Measurements from ENCODE around the gene COPS2. TPM values are rescaled to one million over a fixed set of nuclear protein-coding genes. Genes with fewer than 3 reads are reported as not detected.
"Not testable (repeated sequence)": the region's sequence is repeated elsewhere in the genome, so short reads cannot be mapped to it uniquely, and the experiment has no call there.

The COPS2 gene
- total RNA-seq, 2 experiments from 2014 or later = 82.6 to 95.9 TPM

DNA sequence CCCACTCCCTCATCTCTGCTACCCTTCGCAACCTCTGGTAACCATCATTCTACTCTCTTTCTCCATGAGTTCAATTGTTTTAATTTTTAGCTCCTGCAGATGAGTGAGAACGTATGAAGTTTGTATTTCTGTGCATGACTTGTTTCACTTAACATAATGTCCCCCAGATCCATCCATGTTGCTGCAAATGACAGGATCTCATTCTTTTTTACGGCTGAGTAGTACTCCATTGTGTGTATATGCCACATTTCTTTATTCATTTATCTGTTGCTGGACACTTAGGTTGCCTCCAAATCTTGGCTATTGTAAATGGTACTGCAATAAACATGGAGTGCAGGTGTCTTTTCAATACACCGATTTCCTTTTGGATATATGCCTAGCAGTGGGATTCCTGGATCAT, 26.7 kb upstream of the COPS2 start:
- H3K9me3 Mint-ChIP-seq (ENCODE audit: low read depth) = no peaks in the 10 kb centered on the region
- peaks cover 18% of the 10 kb centered on the region for H3K4me1 Mint-ChIP-seq
- intact Hi-C loops (cut with DNase I, micrococcal nuclease) = no loop called here
- no peak overlapping the region for H3K27ac Mint-ChIP-seq
- ChIA-PET CTCF (interaction anchor here (0.6 to 0.7 kb wide), 2 partner anchors 183 to 257 kb away, joined by 3 read pairs; no protein-coding TSS in a partner anchor), POLR2A (no interaction called here)
- no peaks in the 10 kb centered on the region for H3K27me3 Mint-ChIP-seq
- H3K36me3 Mint-ChIP-seq (ENCODE audit: low read depth) = peaks cover 22% of the 10 kb centered on the region
- DNase-seq (no peak), ATAC-seq (no peak)
- no peak overlapping the region for H3K4me3 Mint-ChIP-seq

DNA sequence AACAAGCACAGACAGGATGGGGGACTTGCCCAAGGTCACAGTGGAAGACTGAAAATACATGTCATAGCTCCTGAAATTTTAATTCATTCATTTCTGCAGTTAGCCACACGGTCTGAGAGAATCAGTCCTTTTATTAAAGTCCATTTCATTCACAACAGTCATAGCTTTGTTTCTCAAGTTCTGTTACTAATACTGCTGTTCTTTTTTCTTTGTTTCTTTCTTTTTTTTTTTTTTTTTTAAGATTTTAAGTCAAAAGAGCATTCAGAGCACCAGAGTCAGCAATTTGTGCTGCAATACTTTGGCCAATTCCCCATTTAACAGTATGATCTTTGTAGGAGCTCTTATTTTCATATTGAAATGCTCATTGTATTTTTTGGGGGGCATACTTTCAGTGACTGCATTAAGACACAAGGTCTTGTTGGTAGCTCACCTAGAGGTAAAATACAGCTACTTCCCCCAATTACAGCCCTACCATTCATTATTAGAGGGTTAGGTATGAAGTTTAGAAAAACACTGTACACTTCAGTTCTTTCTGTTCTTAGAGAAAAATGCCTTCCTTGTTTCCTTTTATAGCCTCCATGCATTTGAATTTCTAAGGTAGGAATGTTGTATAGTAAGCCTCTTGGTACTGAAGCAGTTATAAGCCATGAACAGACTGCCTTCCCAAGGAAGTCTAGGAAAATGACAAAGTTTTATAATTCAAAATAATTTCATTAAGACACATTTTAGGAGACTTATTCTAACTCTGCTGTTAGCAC, 24.2 kb upstream of the COPS2 start:
- H3K9me3 Mint-ChIP-seq (ENCODE audit: low read depth) = no peaks in the 10 kb centered on the region
- intact Hi-C loops (cut with DNase I, micrococcal nuclease) = no loop called here
- peaks cover 15% of the 10 kb centered on the region for H3K36me3 Mint-ChIP-seq (ENCODE audit: low read depth)
- H3K27me3 Mint-ChIP-seq = no peaks in the 10 kb centered on the region
- ATAC-seq (no peak), DNase-seq (no peak)
- CTCF ChIA-PET = interaction anchor here (0.7 kb wide), 1 partner anchor 110 kb away, joined by 4 read pairs; no protein-coding TSS in a partner anchor
- H3K27ac Mint-ChIP-seq = no peak overlapping the region
- no peak overlapping the region for H3K4me3 Mint-ChIP-seq
- POLR2A ChIA-PET = interaction anchor here (1.4 kb wide), 1 partner anchor 10 kb away, joined by 3 read pairs; the partner anchor contains the start of gene GALK2
- peaks cover 14% of the 10 kb centered on the region for H3K4me1 Mint-ChIP-seq

DNA sequence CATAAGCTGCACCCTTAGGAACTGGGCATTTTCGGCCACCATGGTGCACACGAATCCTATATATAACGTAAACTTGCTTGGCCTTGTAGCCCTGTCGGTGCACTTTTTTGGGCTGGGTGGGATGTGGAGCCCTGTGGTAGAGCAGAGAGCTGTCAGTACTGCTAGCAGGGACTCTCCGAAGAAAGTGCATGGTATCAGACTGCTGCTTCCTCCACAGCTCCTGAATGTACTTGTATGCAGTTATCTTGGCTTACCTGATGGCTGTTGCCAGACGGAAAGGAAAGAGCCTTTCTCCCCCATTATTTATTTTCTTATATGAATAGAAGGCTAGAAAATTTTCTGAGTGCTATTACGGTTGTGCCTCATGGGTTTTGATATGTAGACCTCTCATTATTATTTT, 23.1 kb upstream of the COPS2 start:
- H3K4me1 Mint-ChIP-seq = peaks cover 11% of the 10 kb centered on the region
- H3K9me3 Mint-ChIP-seq (ENCODE audit: low read depth) = no peaks in the 10 kb centered on the region
- POLR2A ChIA-PET = interaction anchor here (1.4 kb wide), 1 partner anchor 9 kb away, joined by 3 read pairs; the partner anchor contains the start of gene GALK2
- no peaks in the 10 kb centered on the region for H3K27me3 Mint-ChIP-seq
- ATAC-seq (no peak), DNase-seq (no peak)
- no peak overlapping the region for H3K27ac Mint-ChIP-seq
- intact Hi-C loops (cut with DNase I, micrococcal nuclease) = no loop called here
- CTCF ChIA-PET = no interaction called here
- no peak overlapping the region for H3K4me3 Mint-ChIP-seq
- peaks cover 12% of the 10 kb centered on the region for H3K36me3 Mint-ChIP-seq (ENCODE audit: low read depth)

DNA sequence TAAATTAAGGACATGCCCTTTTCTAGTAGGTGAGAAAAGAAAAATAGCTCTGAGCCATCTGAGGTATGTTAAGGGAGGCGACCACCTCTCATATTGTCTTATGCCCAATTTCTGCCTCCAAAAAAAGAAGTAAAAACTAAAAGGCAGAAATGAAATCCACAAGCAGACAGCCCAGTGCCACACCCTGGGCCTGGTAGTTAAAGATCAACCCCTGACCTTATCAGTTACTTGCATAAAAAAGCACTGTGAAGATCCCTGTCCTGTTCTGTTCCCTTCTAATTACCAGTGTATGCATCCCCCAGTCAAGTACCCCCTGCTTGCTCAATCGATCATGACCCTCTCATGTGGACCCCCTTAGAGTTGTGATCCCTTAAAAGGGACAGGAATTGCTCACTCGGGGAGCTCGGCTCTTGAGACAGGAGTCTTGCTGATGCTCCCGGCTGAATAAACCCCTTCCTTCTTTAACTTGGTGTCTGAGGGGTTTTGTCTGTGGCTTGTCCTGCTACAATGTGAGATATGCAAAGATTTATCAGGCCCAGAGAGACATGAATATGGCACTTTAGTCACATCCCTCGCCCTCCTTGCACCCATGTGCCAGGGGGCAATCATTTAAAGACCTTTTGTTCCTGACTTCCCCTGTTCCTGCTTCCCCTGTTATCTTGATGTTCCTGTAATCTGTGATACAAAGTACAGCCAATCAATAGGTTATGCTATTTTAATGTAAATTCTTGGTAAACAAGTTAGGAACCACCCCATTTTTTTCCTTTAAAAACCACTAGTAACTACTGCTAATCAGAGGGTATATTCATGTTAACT, 20.4 kb upstream of the COPS2 start:
- H3K27me3 Mint-ChIP-seq; CTCF ChIA-PET; ATAC-seq; intact Hi-C loops (cut with DNase I, micrococcal nuclease); H3K9me3 Mint-ChIP-seq (ENCODE audit: low read depth); H3K4me3 Mint-ChIP-seq; DNase-seq; H3K27ac Mint-ChIP-seq; POLR2A ChIA-PET: not testable (repeated sequence)
- Mint-ChIP-seq H3K36me3 (ENCODE audit: low read depth) (peaks cover 10% of the 10 kb centered on the region), H3K4me1 (peaks cover 27% of the 10 kb centered on the region)

DNA sequence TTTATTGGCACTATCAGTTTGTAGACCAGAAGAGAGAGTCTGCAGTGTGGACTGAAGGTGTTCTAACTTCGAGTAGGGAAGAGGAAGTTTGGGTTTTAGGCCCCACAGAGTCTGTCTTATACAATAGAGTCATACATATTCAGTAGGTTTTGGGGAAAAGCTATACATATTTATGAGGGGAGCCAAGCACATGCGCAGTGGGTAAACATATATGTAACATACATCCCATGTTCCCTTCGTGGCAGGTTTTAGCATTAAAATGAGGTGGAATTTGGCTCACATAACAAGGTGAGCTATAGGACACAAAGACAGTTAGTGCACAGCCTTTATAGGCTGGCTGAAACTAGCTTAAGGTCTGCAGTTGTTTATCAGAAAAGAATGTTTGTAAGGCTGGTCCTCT, 19.5 kb upstream of the COPS2 start:
- Mint-ChIP-seq H3K36me3 (ENCODE audit: low read depth) (peaks cover 12% of the 10 kb centered on the region), H3K27me3 (no peaks in the 10 kb centered on the region), H3K9me3 (ENCODE audit: low read depth) (no peaks in the 10 kb centered on the region), H3K4me3 (no peak overlapping the region), H3K27ac (no peak overlapping the region), H3K4me1 (peaks cover 27% of the 10 kb centered on the region)
- ChIA-PET POLR2A (no interaction called here), CTCF (interaction anchor here (0.7 to 1.0 kb wide), 2 partner anchors 29 to 38 kb away, joined by 3 read pairs; no protein-coding TSS in a partner anchor)
- ATAC-seq (no peak), DNase-seq (no peak)
- intact Hi-C loops (cut with DNase I, micrococcal nuclease) = loop anchor here (5.0 kb wide), 2 partner anchors 298 to 447 kb away; partner anchors contain the start of genes DTWD1 (in 2 of the 2), FAM227B (in 2 of the 2) and EID1 (in 1 of the 2)

DNA sequence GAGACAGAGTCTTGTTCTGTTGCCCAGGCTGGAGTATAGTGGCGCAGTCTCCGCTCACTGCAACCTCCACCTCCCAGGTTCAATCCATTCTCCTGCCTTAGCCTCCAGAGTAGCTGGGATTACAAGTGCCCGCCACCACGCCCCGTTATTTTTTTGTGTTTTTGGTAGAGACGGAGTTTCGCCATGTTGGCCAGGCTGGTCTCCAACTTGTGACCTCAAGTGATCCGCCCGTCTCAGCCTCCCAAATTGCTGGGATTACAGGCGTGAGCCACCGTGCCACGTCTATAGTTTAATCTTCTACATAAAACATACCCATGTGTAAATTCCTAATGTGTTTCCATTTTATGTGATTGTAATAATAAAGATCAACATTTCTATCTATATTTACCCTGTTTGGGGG, 16.4 kb upstream of the COPS2 start:
- no peak overlapping the region for H3K27ac Mint-ChIP-seq
- peak overlapping the region; percentile 82 for H3K4me3 Mint-ChIP-seq
- peaks cover 33% of the 10 kb centered on the region for H3K4me1 Mint-ChIP-seq
- ChIA-PET CTCF (no interaction called here), POLR2A (no interaction called here)
- H3K27me3 Mint-ChIP-seq = no peaks in the 10 kb centered on the region
- H3K9me3 Mint-ChIP-seq (ENCODE audit: low read depth) = no peaks in the 10 kb centered on the region
- H3K36me3 Mint-ChIP-seq (ENCODE audit: low read depth) = peaks cover 8% of the 10 kb centered on the region
- ATAC-seq = no peak
- intact Hi-C loops (cut with DNase I, micrococcal nuclease) = loop anchor here (5.0 kb wide), 2 partner anchors 294 to 451 kb away; partner anchors contain the start of genes DTWD1 (in 2 of the 2), FAM227B (in 2 of the 2) and EID1 (in 1 of the 2)
- DNase-seq = no peak

DNA sequence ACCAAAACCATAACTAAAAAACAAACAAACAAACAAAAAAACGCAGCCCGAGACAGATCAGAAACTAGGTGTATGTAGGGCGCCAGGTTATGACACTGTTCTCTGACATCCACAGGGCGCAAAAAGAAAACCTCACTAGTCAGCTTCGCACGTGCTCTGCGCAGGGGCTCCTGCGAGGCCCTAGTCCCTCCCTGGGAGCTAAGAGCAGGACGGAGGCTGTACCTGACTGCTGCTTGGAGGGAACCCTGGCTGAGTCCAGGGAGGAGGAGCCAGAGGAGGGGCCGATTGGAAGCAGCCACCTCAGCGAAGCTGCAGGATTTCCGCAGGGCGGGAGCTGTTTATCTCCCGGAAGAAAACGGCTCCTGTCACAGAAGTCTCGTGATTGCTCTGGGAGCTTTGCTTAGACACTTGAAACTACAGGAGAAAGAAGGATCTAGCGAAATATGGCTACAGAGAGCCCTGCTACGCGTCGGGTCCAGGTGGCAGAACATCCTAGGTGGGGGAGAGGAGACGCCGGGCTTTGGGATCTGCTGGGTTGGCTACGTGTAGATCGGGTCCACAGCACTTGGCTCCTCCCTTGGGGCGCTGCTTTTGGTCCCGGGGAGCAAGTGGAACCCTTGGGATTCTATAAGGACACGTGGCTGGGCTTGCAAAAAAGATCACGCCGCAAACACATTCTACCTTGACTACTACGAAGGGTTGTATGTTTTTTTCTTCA, 14.6 kb upstream of the COPS2 start, which contains the start of gene GALK2:
GALK2 (plus strand) TSS at position 368 of the 718 bp plus-strand sequence; CDS start at position 444, 76 bp downstream.
- DNase-seq (peak; percentile 90), ATAC-seq (peak; percentile 99)
- Mint-ChIP-seq H3K4me3 (peak within 1 kb of the TSS; percentile 82), H3K36me3 (ENCODE audit: low read depth) (peaks cover 8% of the 10 kb centered on the region), H3K27ac (peak within 1 kb of the TSS; percentile 90), H3K4me1 (peaks cover 29% of the 10 kb centered on the region), H3K9me3 (ENCODE audit: low read depth) (no peaks in the 10 kb centered on the region), H3K27me3 (no peaks in the 10 kb centered on the region)
- ChIA-PET CTCF (interaction anchor here (0.8 to 1.2 kb wide), 4 partner anchors 9 to 251 kb away, joined by 3 to 11 read pairs (median 4); partner anchors contain the start of gene COPS2), POLR2A (interaction anchor here (0.6 to 1.8 kb wide), 9 partner anchors 9 to 1184 kb away, joined by 3 to 25 read pairs (median 4); partner anchors contain the start of genes CEP152, COPS2 and EID1)
- intact Hi-C loops (cut with DNase I, micrococcal nuclease) = loop anchor here (1.0 to 5.0 kb wide), 4 partner anchors 15 to 452 kb away; partner anchors contain the start of genes COPS2 (in 2 of the 2), DTWD1 (in 2 of the 2), FAM227B (in 2 of the 2) and CEP152 (in 1 of the 2)

DNA sequence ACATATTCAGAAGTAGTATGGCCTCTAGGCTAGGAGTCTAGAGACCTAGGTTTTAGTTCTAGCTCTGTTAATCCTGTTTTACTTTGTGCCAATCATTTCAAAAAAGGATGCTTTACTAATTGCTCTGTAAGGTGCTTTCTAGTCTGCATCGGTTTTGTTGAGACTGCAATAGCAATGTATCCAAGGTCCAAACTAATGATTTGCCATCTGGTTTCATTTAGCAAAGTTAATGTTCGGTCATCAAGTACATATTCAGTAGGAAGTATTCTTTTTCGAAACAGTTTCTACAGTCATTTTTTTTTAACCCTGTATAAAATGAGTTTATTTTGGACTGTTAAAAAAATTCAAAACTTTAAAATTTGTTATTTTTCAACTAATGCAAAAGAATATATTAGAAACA, 12.6 kb upstream of the COPS2 start:
- peaks cover 21% of the 10 kb centered on the region for H3K4me1 Mint-ChIP-seq
- DNase-seq (no peak), ATAC-seq (no peak)
- H3K9me3 Mint-ChIP-seq (ENCODE audit: low read depth) = no peaks in the 10 kb centered on the region
- no peak overlapping the region for H3K4me3 Mint-ChIP-seq
- intact Hi-C loops (cut with DNase I, micrococcal nuclease) = no loop called here
- POLR2A ChIA-PET = no interaction called here
- H3K36me3 Mint-ChIP-seq (ENCODE audit: low read depth) = peaks cover 6% of the 10 kb centered on the region
- CTCF ChIA-PET = no interaction called here
- H3K27ac Mint-ChIP-seq = no peak overlapping the region
- H3K27me3 Mint-ChIP-seq = no peaks in the 10 kb centered on the region

DNA sequence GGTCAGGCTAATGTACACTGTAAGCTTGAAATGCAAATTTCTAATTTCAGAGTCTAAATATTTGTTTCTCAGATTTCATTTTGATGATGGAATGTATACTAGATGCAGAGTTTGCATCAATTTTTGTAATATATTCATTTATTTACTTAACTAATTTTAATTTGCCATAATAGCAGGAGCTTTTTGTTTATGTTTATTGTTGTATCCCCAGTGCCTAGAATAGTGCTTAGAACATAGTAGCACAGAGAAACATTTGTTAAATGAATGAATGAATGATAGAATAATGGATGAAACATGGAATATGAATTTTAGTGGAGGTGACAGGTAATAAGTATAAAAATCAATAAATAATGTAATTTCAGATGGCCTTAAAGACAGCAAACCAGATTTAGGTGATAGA, 9.5 kb upstream of the COPS2 start:
- CTCF ChIA-PET = no interaction called here
- no peak for ATAC-seq
- no peak for DNase-seq
- H3K4me3 Mint-ChIP-seq = no peak overlapping the region
- H3K27ac Mint-ChIP-seq = no peak overlapping the region
- POLR2A ChIA-PET = no interaction called here
- intact Hi-C loops (cut with DNase I, micrococcal nuclease) = no loop called here
- peaks cover 3% of the 10 kb centered on the region for H3K36me3 Mint-ChIP-seq (ENCODE audit: low read depth)
- H3K4me1 Mint-ChIP-seq = peaks cover 6% of the 10 kb centered on the region
- H3K27me3 Mint-ChIP-seq = no peaks in the 10 kb centered on the region
- no peaks in the 10 kb centered on the region for H3K9me3 Mint-ChIP-seq (ENCODE audit: low read depth)

DNA sequence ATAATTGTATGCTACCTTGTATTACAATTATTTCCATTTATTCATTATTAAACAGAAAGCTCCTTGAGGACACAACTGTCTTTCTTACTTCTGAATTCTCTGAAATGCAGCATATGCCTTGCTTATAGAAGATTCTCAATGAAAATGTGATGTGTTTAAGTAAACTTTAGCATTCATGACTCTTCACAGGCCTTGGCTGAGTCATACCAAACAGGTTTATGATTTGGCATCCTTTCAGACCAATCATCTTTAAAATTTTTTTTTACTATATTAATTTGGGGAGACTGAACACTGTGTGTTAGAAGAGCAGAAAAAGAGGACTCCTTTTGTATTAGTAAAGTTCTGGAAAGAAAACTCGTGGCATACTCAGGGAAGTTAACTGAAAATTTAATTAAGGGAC, 8.3 kb upstream of the COPS2 start:
- H3K27me3 Mint-ChIP-seq = no peaks in the 10 kb centered on the region
- no peaks in the 10 kb centered on the region for H3K4me1 Mint-ChIP-seq
- no peak for DNase-seq
- peaks cover 3% of the 10 kb centered on the region for H3K36me3 Mint-ChIP-seq (ENCODE audit: low read depth)
- ChIA-PET POLR2A (no interaction called here), CTCF (no interaction called here)
- intact Hi-C loops (cut with DNase I, micrococcal nuclease) = no loop called here
- H3K9me3 Mint-ChIP-seq (ENCODE audit: low read depth) = no peaks in the 10 kb centered on the region
- H3K27ac Mint-ChIP-seq = no peak overlapping the region
- no peak overlapping the region for H3K4me3 Mint-ChIP-seq
- ATAC-seq = peak; percentile 39
